SK-N-SH (cell line): ENCODE results near the gene GMNN.

ENCODE experiments used
- CHD2 ChIP-seq: fragments of 150-350 bp; IDR thresholded peaks from 2 replicates; pipeline ENCODE4 v1.6.1; 2018; ENCODE audit warnings: low read length; ENCODE audit not compliant: partially characterized antibody
- CTCF ChIP-seq: fragments of 200-600 bp; sonication (generic); IDR thresholded peaks from 2 replicates; pipeline ENCODE4 v1.6.1; 2017; ENCODE audit warnings: antibody characterized with exemption, mild to moderate bottlenecking, moderate library complexity
- EP300 ChIP-seq, 2 experiments: IDR thresholded peaks; 2 replicates each; pipeline versions ENCODE4 v1.4.0 to v1.6.1; 2012; ENCODE audit warnings: borderline replicate concordance in 1 of 2, low read depth in 1 of 2, low read length in 1 of 2
- EZH2phosphoT487 ChIP-seq: fragments of 200-600 bp; sonication (generic); IDR thresholded peaks from 2 replicates; pipeline ENCODE4 v1.6.1; 2017; ENCODE audit warnings: low read depth, mixed run types, mild to moderate bottlenecking, antibody characterized with exemption, moderate library complexity, borderline replicate concordance
- IRF3 ChIP-seq: fragments of 150-350 bp; IDR thresholded peaks from 2 replicates; pipeline ENCODE4 v1.6.1; 2016; ENCODE audit warnings: mild to moderate bottlenecking, low read depth, low read length
- JUND ChIP-seq: IDR thresholded peaks from 2 replicates; pipeline ENCODE4 v1.4.0; 2012
- MXI1 ChIP-seq: IDR thresholded peaks from 2 replicates; pipeline ENCODE4 v1.6.1; 2012; ENCODE audit warnings: mild to moderate bottlenecking, low read depth, low read length, improper control_type of control experiment
- SIN3A ChIP-seq: IDR thresholded peaks from 2 replicates; pipeline ENCODE4 v1.6.1; 2012; ENCODE audit warnings: low read depth, mild to moderate bottlenecking, low read length, moderate library complexity, borderline replicate concordance
- USF2 ChIP-seq: fragments of 150-350 bp; IDR thresholded peaks from 2 replicates; pipeline ENCODE4 v1.6.1; 2017; ENCODE audit warnings: antibody characterized with exemption, low read length, low read depth, borderline replicate concordance

DNA sequence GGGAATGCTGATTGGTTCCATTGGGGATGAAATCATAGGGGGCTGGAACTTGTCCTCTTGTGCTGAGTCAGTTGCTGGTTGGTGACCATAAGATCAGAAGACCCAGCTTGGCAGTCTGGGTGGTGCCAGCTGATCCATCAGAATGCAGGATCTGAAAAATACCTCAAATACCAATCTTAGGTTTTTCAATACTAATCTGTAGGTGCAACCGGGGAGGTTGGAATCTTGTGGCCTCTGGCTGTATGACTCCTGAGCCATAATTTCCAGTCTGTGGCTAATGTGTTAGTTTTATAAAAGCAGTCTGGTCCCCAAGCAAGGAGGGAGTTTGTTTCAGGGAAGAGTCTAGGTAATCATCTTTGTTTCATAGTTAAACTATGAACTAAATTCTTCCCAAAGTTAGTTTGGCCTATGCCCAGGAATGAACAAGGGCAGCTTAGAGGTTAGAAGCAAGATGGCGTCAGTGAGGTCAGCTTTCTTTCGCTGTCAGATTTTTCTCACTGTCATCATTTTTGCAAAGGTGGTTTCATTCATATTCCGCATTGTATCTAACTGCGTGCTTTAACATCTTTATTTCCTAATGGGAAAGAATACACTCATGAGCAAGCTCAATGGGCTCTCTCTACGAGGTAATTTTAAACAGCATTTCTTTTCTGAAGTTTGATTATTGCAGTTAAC lies 22.0 kb downstream of the GMNN start:
- TF ChIP-seq IRF3 (no peak), USF2 (no peak), SIN3A (no peak), JUND (no peak), CTCF (no peak), CHD2 (no peak), MXI1 (no peak), EP300 (IDR thresholded peaks at IDR 0.05; ENCODE audit: borderline replicate concordance in 1 of 2, low read depth in 1 of 2, low read length in 1 of 2) (no peak), EZH2phosphoT487 (no peak)
